H1 (cell line): ENCODE results near the gene RRP9. TPM values are rescaled to one million over a fixed set of nuclear protein-coding genes. Genes with fewer than 3 reads are reported as not detected.

Experiments
- E2F6 ChIP-seq: IDR thresholded peaks from 2 replicates; pipeline ENCODE4 v1.6.1; 2012; ENCODE audit warnings: inconsistent platforms
- SIX5 ChIP-seq: IDR thresholded peaks from 2 replicates; pipeline ENCODE4 v1.6.1; 2011; ENCODE audit warnings: mild to moderate bottlenecking, low read depth, low read length
- polyA plus RNA-seq, 7 experiments: library from polyadenylated mRNA; depleted of rRNA in 3 of 7; stranded (reverse) in 5 of 7; unstranded in 2 of 7; fragments of >200 nt in 5 of 7; fragments of 200-250 nt in 2 of 7; gene quantifications; 1 replicate in 5 of 7; 2 replicates in 1 of 7; 4 replicates in 1 of 7; pipeline versions ENCODE4 v1.2.1 to v1.2.3, GENCODE V29; 2011 to 2013; ENCODE audit warnings: missing spikeins in 2 of 7, mixed read lengths in 2 of 7
- total RNA-seq: library from RNA; stranded (reverse); fragmentation: NEBNext Ultra II Directional; extraction: Animal tissue kit (Norgen Biotek cat#: 25700); gene quantifications from 2 replicates; pipeline ENCODE4 v1.2.1, GENCODE V29; 2021

The RRP9 gene
- total and polyA plus RNA-seq, 2 of the 8 experiments (the other 6 are each of a cell fraction or from before 2014, with no cell fraction given): 55.6 to 68.9 TPM

GRCh38 chr3:51978143-51978502, 36.4 kb upstream of the RRP9 start (continued):
- TF ChIP-seq E2F6 (no peak), SIX5 (no peak)
